Left lung (tissue), 10 donors: ENCODE results near the gene CD96. TPM values are rescaled to one million over a fixed set of nuclear protein-coding genes. Genes with fewer than 3 reads are reported as not detected.

ENCODE experiments used
- ATAC-seq: fragments of 200-7000 bp; cut with Tn5 transposase; one replicate; pipeline ENCODE4 v1.9.1; 2020; ENCODE audit warnings: moderate library complexity
- DNase-seq, 4 donors: peaks; one replicate each; pipeline ENCODE4 v3.0.0-alpha.2; 2013 to 2020
- H3K27ac ChIP-seq, 2 donors: fragments of 200-600 bp; sonication (generic) in 1 of 2; one replicate each; pipeline versions ENCODE4 v1.5.0 to v1.8.0; 2020 to 2021
- H3K27me3 ChIP-seq, 2 donors: fragments of 200-600 bp; sonication (generic) in 1 of 2; one replicate each; pipeline versions ENCODE4 v1.5.0 to v1.8.0; 2020 to 2021
- H3K36me3 ChIP-seq, 2 donors: fragments of 200-600 bp; sonication (generic) in 1 of 2; one replicate each; pipeline versions ENCODE4 v1.5.0 to v1.8.0; 2020 to 2021
- H3K4me1 ChIP-seq, 2 donors: fragments of 200-600 bp; one replicate each; pipeline ENCODE4 v1.8.0; 2021
- H3K4me3 ChIP-seq, 2 donors: fragments of 200-600 bp; sonication (generic) in 1 of 2; one replicate each; pipeline versions ENCODE4 v1.5.0 to v1.8.0; 2020 to 2021; ENCODE audit warnings: mild to moderate bottlenecking in 1 of 2
- H3K9me3 ChIP-seq, 2 donors: fragments of 200-600 bp; sonication (generic) in 1 of 2; one replicate each; pipeline versions ENCODE4 v1.5.0 to v1.8.0; 2020 to 2021
- intact Hi-C, 2 donors: fragments of 100-400 bp; cut with DNase I; formaldehyde crosslinking; loops; one replicate each; pipeline versions ENCODE4 v1.11.2 to v1.14.2; 2022
- polyA plus RNA-seq, 6 donors: library from polyadenylated mRNA; unstranded; fragments of 120-200 nt; gene quantifications; one replicate each; pipeline ENCODE4 v1.2.1, GENCODE V29; 2013; ENCODE audit not compliant: insufficient read length in 6 of 6
- total RNA-seq, 2 donors: library from RNA; stranded (reverse); fragmentation: NEBNext Ultra II Directional; extraction: Animal tissue kit (Norgen Biotek cat#: 25700); gene quantifications; one replicate each; pipeline ENCODE4 v1.2.1, GENCODE V29; 2021
- TF ChIP-seq, protein P1 (sequence below), 2 donors: fragments of 200-600 bp; sonication (generic) in 1 of 2; IDR thresholded peaks; one replicate each; pipeline versions ENCODE4 v1.5.0 to v1.8.0; 2021; ENCODE audit warnings: antibody characterized with exemption in 2 of 2
- donor health status: DM: no; HTN: yes; CAD: no.
- donor health status: DM: no; HTN: no; CAD: no.

The CD96 gene
- total and polyA plus RNA-seq, 8 donors = 0.53 to 5.3 (median 1.0) TPM

DNA sequence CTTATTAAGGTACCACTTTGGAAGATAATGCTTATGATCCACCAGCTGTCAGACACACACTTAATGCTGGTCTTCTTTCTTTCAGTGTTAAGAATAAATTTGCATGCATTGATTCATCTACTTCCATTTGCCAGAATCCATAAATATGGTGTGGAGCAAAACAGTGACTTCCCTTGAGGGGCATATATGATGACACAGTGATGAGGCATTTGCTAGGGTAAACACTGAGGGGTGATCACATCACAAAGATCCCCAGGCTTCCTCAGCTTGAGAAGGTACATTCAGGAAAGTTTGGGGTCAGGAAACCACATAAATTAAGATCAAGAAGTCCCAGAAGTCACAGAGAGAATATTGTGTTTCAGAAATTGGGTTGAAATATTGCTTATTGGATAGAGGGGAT, 63.0 kb downstream of the CD96 start:
- DNase-seq = no peak
- no peak for ATAC-seq
- TF ChIP-seq, protein P1, sequence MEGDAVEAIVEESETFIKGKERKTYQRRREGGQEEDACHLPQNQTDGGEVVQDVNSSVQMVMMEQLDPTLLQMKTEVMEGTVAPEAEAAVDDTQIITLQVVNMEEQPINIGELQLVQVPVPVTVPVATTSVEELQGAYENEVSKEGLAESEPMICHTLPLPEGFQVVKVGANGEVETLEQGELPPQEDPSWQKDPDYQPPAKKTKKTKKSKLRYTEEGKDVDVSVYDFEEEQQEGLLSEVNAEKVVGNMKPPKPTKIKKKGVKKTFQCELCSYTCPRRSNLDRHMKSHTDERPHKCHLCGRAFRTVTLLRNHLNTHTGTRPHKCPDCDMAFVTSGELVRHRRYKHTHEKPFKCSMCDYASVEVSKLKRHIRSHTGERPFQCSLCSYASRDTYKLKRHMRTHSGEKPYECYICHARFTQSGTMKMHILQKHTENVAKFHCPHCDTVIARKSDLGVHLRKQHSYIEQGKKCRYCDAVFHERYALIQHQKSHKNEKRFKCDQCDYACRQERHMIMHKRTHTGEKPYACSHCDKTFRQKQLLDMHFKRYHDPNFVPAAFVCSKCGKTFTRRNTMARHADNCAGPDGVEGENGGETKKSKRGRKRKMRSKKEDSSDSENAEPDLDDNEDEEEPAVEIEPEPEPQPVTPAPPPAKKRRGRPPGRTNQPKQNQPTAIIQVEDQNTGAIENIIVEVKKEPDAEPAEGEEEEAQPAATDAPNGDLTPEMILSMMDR (IDR thresholded peaks at IDR 0.05) = no peak
- Histone ChIP-seq H3K36me3 (no peaks in the 10 kb centered on the region), H3K4me1 (no peaks in the 10 kb centered on the region), H3K4me3 (no peak overlapping the region), H3K27ac (no peak overlapping the region), H3K9me3 (no peaks in the 10 kb centered on the region), H3K27me3 (no peaks in the 10 kb centered on the region)
- intact Hi-C loops = no loop called here

DNA sequence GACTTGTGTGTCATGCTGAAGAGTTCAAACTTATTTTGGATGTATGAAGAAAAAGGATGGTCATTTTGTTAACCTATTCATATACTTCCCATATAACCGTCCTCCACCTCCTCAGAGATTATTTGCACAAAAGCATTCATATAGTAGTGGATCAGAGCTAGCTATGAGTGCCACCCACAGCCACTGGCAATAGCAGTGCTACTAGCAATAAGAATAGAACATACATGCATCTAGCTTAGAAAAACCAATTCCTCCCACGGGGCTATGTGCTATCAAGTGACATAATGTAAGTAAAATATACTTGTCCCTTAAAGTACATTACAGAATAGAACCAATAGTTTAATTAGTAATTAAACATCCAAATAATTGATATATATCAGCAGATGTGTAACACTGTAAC, 63.5 kb downstream of the CD96 start:
- Histone ChIP-seq H3K27me3 (no peaks in the 10 kb centered on the region), H3K4me3 (no peak overlapping the region), H3K27ac (no peak overlapping the region), H3K36me3 (no peaks in the 10 kb centered on the region), H3K9me3 (no peaks in the 10 kb centered on the region), H3K4me1 (no peaks in the 10 kb centered on the region)
- no peak for ATAC-seq
- intact Hi-C loops = no loop called here
- TF ChIP-seq, protein P1 (IDR thresholded peaks at IDR 0.05) = no peak
- DNase-seq = no peak

GRCh38 chr3:111607240-111607920, 65.4 kb downstream of the CD96 start:
- H3K27me3 ChIP-seq = no peaks in the 10 kb centered on the region
- no peak overlapping the region for H3K27ac ChIP-seq
- intact Hi-C loops = no loop called here
- no peaks in the 10 kb centered on the region for H3K9me3 ChIP-seq
- ATAC-seq = no peak
- no peak for DNase-seq
- H3K4me3 ChIP-seq = no peak overlapping the region
- no peaks in the 10 kb centered on the region for H3K4me1 ChIP-seq
- TF ChIP-seq, protein P1 (IDR thresholded peaks at IDR 0.05) = no peak
- H3K36me3 ChIP-seq = no peaks in the 10 kb centered on the region

- H3K9me3 ChIP-seq = no peaks in the 10 kb centered on the region
- ATAC-seq (no peak), DNase-seq (no peak)
- no peaks in the 10 kb centered on the region for H3K4me1 ChIP-seq
- intact Hi-C loops = no loop called here
- no peaks in the 10 kb centered on the region for H3K36me3 ChIP-seq
- H3K4me3 ChIP-seq = no peak overlapping the region
- TF ChIP-seq, protein P1 (IDR thresholded peaks at IDR 0.05) = no peak
- H3K27me3 ChIP-seq = no peaks in the 10 kb centered on the region
- H3K27ac ChIP-seq = no peak overlapping the region
Measured at GRCh38 chr3:111608383-111608782, 66.4 kb downstream of the CD96 start.

GRCh38 chr3:111609700-111610099, 67.7 kb downstream of the CD96 start:
- TF ChIP-seq, protein P1 (IDR thresholded peaks at IDR 0.05) = no peak
- H3K4me1 ChIP-seq = no peaks in the 10 kb centered on the region
- H3K36me3 ChIP-seq = no peaks in the 10 kb centered on the region
- ATAC-seq (no peak), DNase-seq (no peak)
- H3K27me3 ChIP-seq = no peaks in the 10 kb centered on the region
- H3K9me3 ChIP-seq = no peaks in the 10 kb centered on the region
- H3K27ac ChIP-seq = no peak overlapping the region
- intact Hi-C loops = no loop called here
- no peak overlapping the region for H3K4me3 ChIP-seq
